Prostate gland (tissue), 2 donors: ENCODE measurements around the gene SFMBT1.

Experiments used
- CTCF ChIP-seq, 4 experiments: fragments of 200-600 bp in 2 of 4; fragments of 450-650 bp in 2 of 4; sonication (generic) in 2 of 4; IDR thresholded peaks; 1 replicate in 3 of 4; 2 replicates in 1 of 4; pipeline ENCODE4 v1.5.1; 2016 to 2019; ENCODE audit warnings: antibody characterized with exemption in 4 of 4, mild to moderate bottlenecking in 2 of 4, moderate library complexity in 2 of 4
- POLR2A ChIP-seq: fragments of 450-650 bp; IDR thresholded peaks from one replicate; pipeline ENCODE4 v1.6.1; 2016; ENCODE audit warnings: antibody characterized with exemption, mild to moderate bottlenecking

- no peak for TF ChIP-seq CTCF (IDR thresholded peaks at IDR 0.05)
- no peak for TF ChIP-seq POLR2A
Observed at GRCh38 chr3:53077476-53078220, 31.8 kb upstream of the SFMBT1 start.
